ENCODE data around the gene INTS1. TPM values are rescaled to one million over a fixed set of nuclear protein-coding genes. Genes with fewer than 3 reads are reported as not detected.

INTS1 gene
- total RNA-seq, 2 experiments from 2014 or later: 91.0 to 91.5 TPM

GRCh38 chr7:1476859-1477258 lies 27.3 kb downstream of the INTS1 start:
- Histone ChIP-seq H3K27me3 (ENCODE audit: control insufficient read depth in 1 of 2, insufficient read depth in 2 of 2, low read length in 2 of 2) (no peaks in the 10 kb centered on the region), H3K4me3 (ENCODE audit: low read length) (no peak overlapping the region), H3K4me1 (ENCODE audit: insufficient read depth, low read length) (peaks cover 18% of the 10 kb centered on the region), H3K27ac (ENCODE audit: low read depth in 1 of 2, low read length in 2 of 2) (no peak overlapping the region), H3K9me3 (ENCODE audit: control insufficient read depth in 1 of 2, insufficient read depth in 1 of 2, low read length in 2 of 2) (no peaks in the 10 kb centered on the region), H3K36me3 (ENCODE audit: insufficient read depth, low read length) (peaks cover 50% of the 10 kb centered on the region)
- TF ChIP-seq CTCF (IDR thresholded peaks at IDR 0.05): no peak
- Mint-ChIP-seq H3K4me3 (no peak overlapping the region), H3K9me3 (no peaks in the 10 kb centered on the region), H3K4me1 (ENCODE audit: low read depth) (peaks cover 16% of the 10 kb centered on the region), H3K36me3 (ENCODE audit: low read depth) (peaks cover 22% of the 10 kb centered on the region), H3K27me3 (no peaks in the 10 kb centered on the region), H3K27ac (no peak overlapping the region)
- ATAC-seq (ENCODE audit: poor library complexity): no peak
- no peak for DNase-seq
- ChIA-PET CTCF (no interaction called here), POLR2A (no interaction called here)
- intact Hi-C loops (cut with DNase I, micrococcal nuclease): no loop called here

GRCh38 chr7:1475991-1476390 lies 28.2 kb downstream of the INTS1 start:
- Histone ChIP-seq H3K4me3 (ENCODE audit: low read length) (no peak overlapping the region), H3K27ac (ENCODE audit: low read depth in 1 of 2, low read length in 2 of 2) (no peak overlapping the region), H3K4me1 (ENCODE audit: insufficient read depth, low read length) (peaks cover 18% of the 10 kb centered on the region), H3K27me3 (ENCODE audit: control insufficient read depth in 1 of 2, insufficient read depth in 2 of 2, low read length in 2 of 2) (no peaks in the 10 kb centered on the region), H3K36me3 (ENCODE audit: insufficient read depth, low read length) (peaks cover 56% of the 10 kb centered on the region), H3K9me3 (ENCODE audit: control insufficient read depth in 1 of 2, insufficient read depth in 1 of 2, low read length in 2 of 2) (no peaks in the 10 kb centered on the region)
- Mint-ChIP-seq H3K27me3 (no peaks in the 10 kb centered on the region), H3K36me3 (ENCODE audit: low read depth) (peaks cover 21% of the 10 kb centered on the region), H3K27ac (no peak overlapping the region), H3K4me3 (no peak overlapping the region), H3K9me3 (no peaks in the 10 kb centered on the region), H3K4me1 (ENCODE audit: low read depth) (peaks cover 16% of the 10 kb centered on the region)
- CTCF ChIA-PET: no interaction called here
- no peak for TF ChIP-seq CTCF (IDR thresholded peaks at IDR 0.05)
- DNase-seq (no peak), ATAC-seq (ENCODE audit: poor library complexity) (no peak)
- POLR2A ChIA-PET: no interaction called here
- intact Hi-C loops (cut with DNase I, micrococcal nuclease): loop anchor here (2.0 kb wide), 3 partner anchors 17 to 251 kb away; partner anchors contain the start of gene MICALL2 (in 1 of the 2)

GRCh38 chr7:1475393-1475792 lies 28.8 kb downstream of the INTS1 start:
- peaks cover 16% of the 10 kb centered on the region for H3K4me1 Mint-ChIP-seq (ENCODE audit: low read depth)
- ATAC-seq (ENCODE audit: poor library complexity): no peak
- no peaks in the 10 kb centered on the region for H3K27me3 Mint-ChIP-seq
- H3K4me3 ChIP-seq (ENCODE audit: low read length): no peak overlapping the region
- CTCF ChIA-PET: no interaction called here
- TF ChIP-seq CTCF (IDR thresholded peaks at IDR 0.05): no peak
- H3K36me3 ChIP-seq (ENCODE audit: insufficient read depth, low read length): peaks cover 60% of the 10 kb centered on the region
- H3K36me3 Mint-ChIP-seq (ENCODE audit: low read depth): peaks cover 21% of the 10 kb centered on the region
- H3K4me3 Mint-ChIP-seq: no peak overlapping the region
- no peaks in the 10 kb centered on the region for H3K9me3 Mint-ChIP-seq
- peaks cover 18% of the 10 kb centered on the region for H3K4me1 ChIP-seq (ENCODE audit: insufficient read depth, low read length)
- no peaks in the 10 kb centered on the region for H3K9me3 ChIP-seq (ENCODE audit: control insufficient read depth in 1 of 2, insufficient read depth in 1 of 2, low read length in 2 of 2)
- H3K27ac Mint-ChIP-seq: no peak overlapping the region
- no peak for DNase-seq
- intact Hi-C loops (cut with DNase I, micrococcal nuclease): loop anchor here (2.0 kb wide), 3 partner anchors 17 to 251 kb away; partner anchors contain the start of gene MICALL2 (in 1 of the 2)
- no peak overlapping the region for H3K27ac ChIP-seq (ENCODE audit: low read depth in 1 of 2, low read length in 2 of 2)
- POLR2A ChIA-PET: interaction anchor here (1.0 kb wide), 1 partner anchor 14 kb away, joined by 4 read pairs; no protein-coding TSS in a partner anchor
- H3K27me3 ChIP-seq (ENCODE audit: control insufficient read depth in 1 of 2, insufficient read depth in 2 of 2, low read length in 2 of 2): no peaks in the 10 kb centered on the region
